GM06990 (cell line): ENCODE measurements around the gene NCOA1.
"Not testable (repeated sequence)": the region's sequence is repeated elsewhere in the genome, so short reads cannot be mapped to it uniquely, and the experiment has no call there.

Source experiments
- DNase-seq: peaks from one replicate; pipeline ENCODE4 v3.0.0-alpha.2; 2011; ENCODE audit not compliant: insufficient read length; ENCODE audit errors: extremely low read depth
- H3K27me3 ChIP-seq: replicated peaks from 2 replicates; pipeline ENCODE4 v1.6.0; 2011; ENCODE audit warnings: low read length; ENCODE audit not compliant: control insufficient read depth, insufficient read depth
- H3K36me3 ChIP-seq: 2 replicates; pipeline ENCODE4 v1.5.1; 2011; ENCODE audit warnings: low read length; ENCODE audit not compliant: control insufficient read depth, insufficient read depth
- H3K4me3 ChIP-seq: replicated peaks from 2 replicates; pipeline ENCODE4 v1.5.1; 2011; ENCODE audit warnings: low read depth, mild to moderate bottlenecking, control low read depth, low read length
- TF ChIP-seq, protein P1 (sequence below): IDR thresholded peaks from 2 replicates; pipeline ENCODE4 v1.5.1; 2011; ENCODE audit warnings: low read length, control low read depth, mild to moderate bottlenecking, inconsistent platforms; ENCODE audit not compliant: insufficient read depth, poor library complexity, severe bottlenecking

The NCOA1 gene

DNA sequence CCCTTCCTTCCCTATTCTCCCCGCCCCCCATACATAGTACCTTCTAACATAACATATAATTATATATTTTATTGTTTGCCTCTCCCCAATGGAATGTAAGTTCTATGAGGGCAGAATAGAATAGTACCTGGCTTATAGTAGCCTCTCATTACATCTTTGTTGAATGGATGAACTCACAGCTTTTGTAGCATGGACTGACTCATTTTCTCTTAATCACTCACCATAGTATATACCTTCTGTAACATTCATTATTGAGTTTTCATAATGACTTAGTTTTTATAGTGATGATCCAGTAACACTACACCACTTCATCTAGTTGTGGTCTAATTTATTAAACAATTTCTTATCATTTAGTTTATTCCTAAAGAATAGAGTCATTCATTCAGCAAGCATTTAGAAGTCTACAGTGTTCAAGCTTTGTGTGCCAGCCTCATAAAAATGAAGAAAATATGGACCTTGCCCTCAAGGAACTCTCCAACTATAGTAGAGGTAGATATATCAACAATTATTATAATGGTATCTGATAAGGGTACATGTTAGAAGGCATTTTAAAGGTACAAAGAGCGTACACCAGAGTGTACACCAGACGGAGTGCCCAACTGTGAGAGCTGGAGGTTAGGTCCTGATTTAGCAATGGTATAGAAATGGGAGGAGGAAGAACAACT lies 31.1 kb downstream of the NCOA1 start:
- H3K27me3 ChIP-seq, result no peaks in the 10 kb centered on the region
- H3K36me3 ChIP-seq, result no peaks in the 10 kb centered on the region
- DNase-seq, result no peak
- H3K4me3 ChIP-seq, result no peak overlapping the region
- TF ChIP-seq, protein P1, sequence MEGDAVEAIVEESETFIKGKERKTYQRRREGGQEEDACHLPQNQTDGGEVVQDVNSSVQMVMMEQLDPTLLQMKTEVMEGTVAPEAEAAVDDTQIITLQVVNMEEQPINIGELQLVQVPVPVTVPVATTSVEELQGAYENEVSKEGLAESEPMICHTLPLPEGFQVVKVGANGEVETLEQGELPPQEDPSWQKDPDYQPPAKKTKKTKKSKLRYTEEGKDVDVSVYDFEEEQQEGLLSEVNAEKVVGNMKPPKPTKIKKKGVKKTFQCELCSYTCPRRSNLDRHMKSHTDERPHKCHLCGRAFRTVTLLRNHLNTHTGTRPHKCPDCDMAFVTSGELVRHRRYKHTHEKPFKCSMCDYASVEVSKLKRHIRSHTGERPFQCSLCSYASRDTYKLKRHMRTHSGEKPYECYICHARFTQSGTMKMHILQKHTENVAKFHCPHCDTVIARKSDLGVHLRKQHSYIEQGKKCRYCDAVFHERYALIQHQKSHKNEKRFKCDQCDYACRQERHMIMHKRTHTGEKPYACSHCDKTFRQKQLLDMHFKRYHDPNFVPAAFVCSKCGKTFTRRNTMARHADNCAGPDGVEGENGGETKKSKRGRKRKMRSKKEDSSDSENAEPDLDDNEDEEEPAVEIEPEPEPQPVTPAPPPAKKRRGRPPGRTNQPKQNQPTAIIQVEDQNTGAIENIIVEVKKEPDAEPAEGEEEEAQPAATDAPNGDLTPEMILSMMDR, result no peak

- DNase-seq, result no peak
- H3K27me3 ChIP-seq, result no peaks in the 10 kb centered on the region
- H3K4me3 ChIP-seq, result no peak overlapping the region
- H3K36me3 ChIP-seq, result no peaks in the 10 kb centered on the region
- TF ChIP-seq, protein P1, result no peak
Measured at GRCh38 chr2:24527536-24527935, 36.5 kb downstream of the NCOA1 start.

DNA sequence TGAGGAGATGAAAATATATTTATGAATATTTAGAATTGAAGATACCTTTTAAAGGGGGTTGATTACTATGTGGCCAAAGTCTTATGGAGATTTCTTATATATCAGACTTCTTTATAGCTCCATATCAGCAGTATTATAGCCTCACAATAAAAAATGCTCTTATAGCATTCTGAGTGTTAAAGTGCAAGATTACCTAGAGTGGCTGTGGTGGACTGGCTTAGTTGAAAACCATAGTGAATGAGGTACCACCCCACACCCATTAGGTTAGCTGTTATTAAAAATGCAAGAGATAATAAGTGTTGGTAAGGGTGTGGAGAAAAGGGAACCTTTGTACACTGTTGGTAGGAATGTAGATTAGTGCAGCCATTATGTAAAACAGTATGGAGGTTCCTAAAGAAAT lies 39.7 kb downstream of the NCOA1 start:
- TF ChIP-seq, protein P1, result no peak
- Histone ChIP-seq H3K27me3 (no peaks in the 10 kb centered on the region), H3K36me3 (no peaks in the 10 kb centered on the region)

GRCh38 chr2:24531610-24532009 lies 40.6 kb downstream of the NCOA1 start:
- H3K36me3 ChIP-seq, H3K4me3 ChIP-seq, H3K27me3 ChIP-seq, DNase-seq: not testable (repeated sequence)

More for the DNA sequence above, 39.7 kb downstream of the NCOA1 start:
- no peak overlapping the region for H3K4me3 ChIP-seq
- no peak for DNase-seq

DNA sequence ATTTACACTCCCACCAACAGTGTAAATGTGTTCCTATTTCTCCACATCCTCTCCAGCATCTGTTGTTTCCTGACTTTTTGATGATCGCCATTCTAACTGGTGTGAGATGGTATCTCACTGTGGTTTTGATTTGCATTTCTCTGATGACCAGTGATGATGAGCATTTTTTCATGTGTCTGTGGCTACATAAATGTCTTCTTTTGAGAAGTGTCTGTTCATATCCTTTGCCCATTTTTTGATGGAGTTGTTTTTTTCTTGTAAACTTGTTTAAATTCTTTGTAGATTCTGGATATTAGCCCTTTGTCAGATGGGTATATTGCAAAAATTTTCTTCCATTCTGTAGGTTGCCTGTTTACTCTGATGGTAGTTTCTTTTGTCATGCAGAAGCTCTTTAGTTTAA lies 41.0 kb downstream of the NCOA1 start:
- H3K36me3 ChIP-seq, H3K4me3 ChIP-seq, H3K27me3 ChIP-seq, DNase-seq: not testable (repeated sequence)

DNA sequence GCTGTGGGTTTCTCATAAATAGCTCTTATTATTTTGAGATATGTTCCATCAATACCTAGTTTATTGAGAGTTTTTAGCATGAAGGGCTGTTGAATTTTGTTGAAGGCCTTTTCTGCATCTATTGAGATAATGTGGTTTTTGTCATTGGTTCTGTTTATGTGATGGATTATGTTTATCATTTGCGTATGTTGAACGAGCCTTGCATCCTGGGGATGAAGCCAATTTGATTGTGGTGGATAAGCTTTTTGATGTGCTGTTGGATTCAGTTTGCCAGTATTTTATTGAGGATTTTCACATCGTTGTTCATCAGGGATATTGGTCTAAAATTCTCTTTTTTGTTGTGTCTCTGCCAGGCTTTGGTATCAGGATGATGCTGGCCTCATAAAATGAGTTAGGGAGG lies 42.5 kb downstream of the NCOA1 start:
- H3K36me3 ChIP-seq, H3K4me3 ChIP-seq, DNase-seq, H3K27me3 ChIP-seq: not testable (repeated sequence)

GRCh38 chr2:24538720-24539119 lies 47.7 kb downstream of the NCOA1 start:
- DNase-seq, result no peak
- Histone ChIP-seq H3K4me3 (no peak overlapping the region), H3K36me3 (no peaks in the 10 kb centered on the region), H3K27me3 (no peaks in the 10 kb centered on the region)
- TF ChIP-seq, protein P1, result no peak
